Lower leg skin (tissue), 3 donors: Measurements from ENCODE around the gene CSHL1.

Experiments
- CTCF ChIP-seq, 3 donors: fragments of 450-650 bp; IDR thresholded peaks; one replicate each; pipeline ENCODE4 v1.5.1; 2016; ENCODE audit warnings: antibody characterized with exemption in 3 of 3, mild to moderate bottlenecking in 3 of 3, moderate library complexity in 2 of 3
- POLR2A ChIP-seq, 2 donors: fragments of 450-650 bp; IDR thresholded peaks; one replicate each; pipeline ENCODE4 v1.6.1; 2016 to 2017; ENCODE audit warnings: antibody characterized with exemption in 2 of 2, mild to moderate bottlenecking in 1 of 2, moderate library complexity in 1 of 2

- no peak for TF ChIP-seq CTCF (IDR thresholded peaks at IDR 0.05)
- no peak for TF ChIP-seq POLR2A (IDR thresholded peaks at IDR 0.05)
Measured at GRCh38 chr17:63929860-63930766, 19.1 kb upstream of the CSHL1 start.
